B cell (primary cell): ENCODE measurements around the gene RIMBP2. TPM values are rescaled to one million over a fixed set of nuclear protein-coding genes. Genes with fewer than 3 reads are reported as not detected.

Experiments used
- ATAC-seq: fragments of 200-7000 bp; cut with Tn5 transposase; one replicate; pipeline ENCODE4 v1.10.0; 2021; ENCODE audit warnings: low read depth, mild to moderate bottlenecking, moderate number of reproducible peaks, moderate library complexity
- CTCF ChIA-PET: fragments of 350-600 bp; sonication (Branson Sonifier 250); formaldehyde crosslinking; loops from one replicate; lab custom pipeline; 2021; ENCODE audit warnings: antibody characterized with exemption, inconsistent platforms; lab: Charles Lee
- POLR2A ChIA-PET: fragments of 350-600 bp; sonication (Branson Sonifier 250); formaldehyde crosslinking; loops from one replicate; lab custom pipeline; 2021; ENCODE audit warnings: antibody characterized with exemption; lab: Charles Lee
- DNase-seq: peaks from one replicate; pipeline ENCODE4 v3.0.0; 2013
- H2AFZ ChIP-seq: 2 replicates; pipeline ENCODE4 v1.6.1; 2012; ENCODE audit warnings: mild to moderate bottlenecking, low read depth, low read length; ENCODE audit not compliant: insufficient read depth, poor library complexity, severe bottlenecking
- H3K27ac ChIP-seq, 2 donors: 1 replicate in 1 of 2; 2 replicates in 1 of 2; pipeline ENCODE4 v1.5.1; 2012 to 2013; ENCODE audit warnings: low read length in 2 of 2, mild to moderate bottlenecking in 2 of 2, moderate library complexity in 1 of 2
- H3K27me3 ChIP-seq, 4 experiments: fragments of 200-600 bp in 1 of 4; sonication (generic) in 1 of 4; replicated peaks in 1 of 4; 1 replicate in 2 of 4; 2 replicates in 2 of 4; pipeline versions ENCODE4 v1.6.1 to v1.7.0; 2013 to 2016; ENCODE audit warnings: low read length in 3 of 4, mild to moderate bottlenecking in 2 of 4, mixed read lengths in 1 of 4, moderate library complexity in 1 of 4; ENCODE audit not compliant: insufficient read depth in 4 of 4, control insufficient read depth in 3 of 4; ENCODE audit errors: control extremely low read depth in 1 of 4
- H3K36me3 ChIP-seq, 2 experiments: replicated peaks in 1 of 2; 1 replicate in 1 of 2; 2 replicates in 1 of 2; pipeline versions ENCODE4 v1.6.1 to v1.7.1; 2013; ENCODE audit warnings: low read length in 1 of 2; ENCODE audit not compliant: insufficient read depth in 2 of 2, control insufficient read depth in 1 of 2; ENCODE audit errors: control extremely low read depth in 1 of 2, extremely low read depth in 1 of 2
- H3K4me1 ChIP-seq, 2 donors: fragments of 200-600 bp in 1 of 2; sonication (generic) in 1 of 2; 1 replicate in 1 of 2; 2 replicates in 1 of 2; pipeline versions ENCODE4 v1.5.1 to v1.6.1; 2013 to 2017; ENCODE audit warnings: low read length in 2 of 2; ENCODE audit not compliant: control insufficient read depth in 2 of 2, insufficient read depth in 2 of 2
- H3K4me2 ChIP-seq: replicated peaks from 2 replicates; pipeline ENCODE3; 2012; ENCODE audit warnings: mild to moderate bottlenecking, low read depth, low read length; ENCODE audit not compliant: poor library complexity, severe bottlenecking
- H3K4me3 ChIP-seq, 5 experiments: fragments of 200-600 bp in 1 of 5; sonication (generic) in 1 of 5; 1 replicate in 3 of 5; 2 replicates in 2 of 5; pipeline versions ENCODE4 v1.5.1 to v1.7.0; 2011 to 2016; ENCODE audit warnings: low read length in 4 of 5, mild to moderate bottlenecking in 4 of 5, low read depth in 2 of 5, control low read depth in 1 of 5, moderate library complexity in 1 of 5; ENCODE audit not compliant: insufficient read depth in 1 of 5; ENCODE audit errors: control extremely low read depth in 1 of 5, extremely low read depth in 1 of 5
- H3K79me2 ChIP-seq: fragments of 200-600 bp; sonication (generic); one replicate; pipeline ENCODE4 v1.6.0; 2016; ENCODE audit warnings: low read length; ENCODE audit not compliant: control insufficient read depth, insufficient read depth
- H3K9ac ChIP-seq: fragments of 200-600 bp; sonication (generic); 2 replicates; pipeline ENCODE4 v1.6.1; 2017; ENCODE audit warnings: mild to moderate bottlenecking, low read length, moderate library complexity
- H3K9me3 ChIP-seq, 3 donors: one replicate each; pipeline versions ENCODE4 v1.6.1 to v1.7.1; 2013; ENCODE audit warnings: low read length in 2 of 3; ENCODE audit not compliant: control insufficient read depth in 2 of 3, insufficient read depth in 1 of 3; ENCODE audit errors: control extremely low read depth in 1 of 3
- H4K20me1 ChIP-seq: 2 replicates; pipeline ENCODE4 v1.6.0; 2012; ENCODE audit warnings: mild to moderate bottlenecking, low read length; ENCODE audit not compliant: insufficient read depth, control insufficient read depth, poor library complexity, severe bottlenecking
- H3K27ac Mint-ChIP-seq: one replicate; pipeline ENCODE4 v1.8.0; 2021; ENCODE audit warnings: mixed read lengths
- H3K27me3 Mint-ChIP-seq: one replicate; pipeline ENCODE4 v1.8.0; 2021; ENCODE audit warnings: mixed read lengths
- H3K4me1 Mint-ChIP-seq: one replicate; pipeline ENCODE4 v1.8.0; 2021; ENCODE audit warnings: mixed read lengths
- H3K4me3 Mint-ChIP-seq: one replicate; pipeline ENCODE4 v1.8.0; 2021; ENCODE audit warnings: mixed read lengths
- H3K9me3 Mint-ChIP-seq: one replicate; pipeline ENCODE4 v1.8.0; 2022; ENCODE audit warnings: mixed read lengths; ENCODE audit not compliant: insufficient read depth
- CTCF ChIP-seq: fragments of 200-600 bp; IDR thresholded peaks from one replicate; pipeline ENCODE4 v1.8.0; 2022; ENCODE audit warnings: antibody characterized with exemption, mild to moderate bottlenecking
- EZH2 ChIP-seq: IDR thresholded peaks from 2 replicates; pipeline ENCODE4 v1.6.1; 2012; ENCODE audit warnings: borderline replicate concordance, low read depth, mild to moderate bottlenecking, moderate library complexity, low read length; ENCODE audit not compliant: insufficient read depth, poor library complexity, severe bottlenecking
- WGBS: methylation state at CpG from one replicate; pipeline ENCODE4 v1.1.5; 2013; ENCODE audit warnings: missing lambda C conversion rate; ENCODE audit not compliant: insufficient coverage; 5-methylcytosine and 5-hydroxymethylcytosine counted together
- intact Hi-C: fragments of 100-400 bp; cut with micrococcal nuclease; formaldehyde crosslinking; loops from one replicate; pipeline ENCODE4 v1.10.0; 2022
- polyA plus RNA-seq: library from polyadenylated mRNA; depleted of rRNA; stranded (reverse); fragments of >200 nt; gene quantifications from 2 replicates; pipeline ENCODE4 v1.2.3, GENCODE V29; 2012
- total RNA-seq, 2 donors: library from RNA; stranded (reverse); fragments of 120-200 nt in 1 of 2; gene quantifications; 1 replicate in 1 of 2; 2 replicates in 1 of 2; pipeline versions ENCODE4 v1.2.3 to v1.2.4, GENCODE V29; 2013 to 2022

RIMBP2 gene
- total and polyA plus RNA-seq, 2 donors (not counting 1 experiment from before 2014, with no cell fraction given), result not detected

DNA sequence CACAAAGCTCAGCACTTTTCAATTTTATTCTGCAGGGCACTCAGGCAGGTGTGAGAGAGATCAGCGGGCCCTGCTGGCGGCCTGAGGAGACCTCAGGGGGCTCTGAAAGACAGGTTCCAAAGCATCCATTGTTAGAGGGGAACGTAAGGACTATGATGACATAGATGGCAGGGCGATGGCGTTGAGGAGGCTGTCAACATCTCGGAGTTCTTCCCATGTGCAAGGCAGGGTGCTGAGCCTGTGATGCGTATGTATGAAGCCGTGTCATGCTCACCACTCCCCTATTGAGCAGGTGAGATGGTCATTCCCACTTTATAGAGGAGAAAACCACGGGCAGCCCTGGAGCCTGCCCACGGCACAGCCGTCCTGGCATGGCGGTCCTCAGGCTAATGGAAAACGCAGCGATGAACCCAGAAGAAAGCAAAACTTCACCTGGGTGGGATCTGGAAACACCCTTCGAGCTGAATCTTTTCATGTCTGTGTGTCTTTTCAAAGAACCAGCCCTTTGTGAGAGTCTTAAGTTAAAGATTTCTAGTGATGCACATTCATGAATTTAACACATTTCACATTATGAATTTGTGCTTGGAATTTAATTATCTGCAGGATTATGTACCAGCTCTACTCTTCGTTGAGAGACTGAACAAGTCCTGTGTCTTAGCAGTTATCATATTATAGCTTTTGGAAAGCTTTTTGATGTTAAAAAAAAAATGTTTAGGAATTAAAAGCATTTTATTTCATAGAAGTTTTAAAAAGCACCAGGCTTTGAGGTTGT lies 64.7 kb downstream of the RIMBP2 start:
- ChIA-PET POLR2A (no interaction called here), CTCF (no interaction called here)
- no peaks in the 10 kb centered on the region for H3K4me1 ChIP-seq
- Mint-ChIP-seq H3K27me3 (peaks cover 6% of the 10 kb centered on the region), H3K4me1 (no peaks in the 10 kb centered on the region), H3K27ac (no peak overlapping the region), H3K9me3 (peaks cover 2% of the 10 kb centered on the region), H3K4me3 (no peak overlapping the region)
- 88% methylated on average over 12 of the region's 16 CpGs for WGBS
- ATAC-seq, result no peak
- H4K20me1 ChIP-seq, result no peaks in the 10 kb centered on the region
- H3K27me3 ChIP-seq, result no peaks in the 10 kb centered on the region
- no peak overlapping the region for H3K9ac ChIP-seq
- no peak overlapping the region for H2AFZ ChIP-seq
- TF ChIP-seq EZH2, result no peak
- no peak for TF ChIP-seq CTCF
- no peak overlapping the region for H3K27ac ChIP-seq
- H3K4me3 ChIP-seq, result no peak overlapping the region
- no peaks in the 10 kb centered on the region for H3K79me2 ChIP-seq
- DNase-seq, result no peak
- H3K4me2 ChIP-seq, result no peak overlapping the region
- H3K9me3 ChIP-seq, result peaks cover 0 to 25% (median 1%) of the 10 kb centered on the region in 3 donors
- H3K36me3 ChIP-seq, result no peaks in the 10 kb centered on the region
- intact Hi-C loops, result no loop called here

DNA sequence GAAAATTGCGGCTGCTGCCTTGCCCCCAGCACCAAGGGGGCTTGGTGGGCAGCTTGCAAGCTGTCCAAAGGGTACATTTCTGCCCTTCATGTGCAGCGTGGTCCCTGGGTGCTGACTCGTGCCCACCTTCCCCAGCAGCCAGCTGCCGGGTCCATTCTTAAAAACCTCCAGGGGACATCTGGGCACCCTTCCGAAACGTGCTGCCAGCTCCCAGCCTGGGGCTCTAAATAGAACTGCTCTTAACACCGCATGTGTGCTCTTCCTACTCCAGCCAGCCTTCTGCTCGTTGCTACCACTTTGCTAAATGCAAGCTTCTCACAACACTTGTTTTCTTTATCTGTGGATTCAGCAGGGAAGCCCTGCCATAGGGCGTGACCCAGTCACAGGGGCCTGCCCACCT lies 66.0 kb downstream of the RIMBP2 start:
- Mint-ChIP-seq H3K4me1 (no peaks in the 10 kb centered on the region), H3K9me3 (peaks cover under 1% of the 10 kb centered on the region), H3K27ac (no peak overlapping the region), H3K4me3 (no peak overlapping the region), H3K27me3 (peaks cover 6% of the 10 kb centered on the region)
- Histone ChIP-seq H4K20me1 (no peaks in the 10 kb centered on the region), H3K79me2 (no peaks in the 10 kb centered on the region), H3K4me1 (no peaks in the 10 kb centered on the region), H3K36me3 (no peaks in the 10 kb centered on the region), H3K4me2 (no peak overlapping the region), H3K27ac (no peak overlapping the region), H3K4me3 (no peak overlapping the region), H3K9ac (no peak overlapping the region), H3K27me3 (no peaks in the 10 kb centered on the region), H2AFZ (no peak overlapping the region), H3K9me3 (peaks cover 0 to 27% (median 1%) of the 10 kb centered on the region in 3 donors)
- no peak for ATAC-seq
- ChIA-PET POLR2A (no interaction called here), CTCF (no interaction called here)
- intact Hi-C loops, result no loop called here
- 85% methylated on average over 9 of the region's 9 CpGs for WGBS
- TF ChIP-seq CTCF, result no peak
- no peak for TF ChIP-seq EZH2
- no peak for DNase-seq
